Calu3 (cell line): ENCODE data around the gene ZPBP. TPM values are rescaled to one million over a fixed set of nuclear protein-coding genes. Genes with fewer than 3 reads are reported as not detected.
A peak's percentile ranks its signal among the peaks of the same experiment; 100 is the strongest.

Experiments
- BruUV-seq: library from RNA; stranded (reverse); fragments of 400-500 nt; replicated peaks from 2 replicates; lab custom pipeline; 2021; lab: Mats Ljungman, UMichigan
- CTCF ChIA-PET: fragments of 300-600 bp; sonication (Branson Sonifier 250); formaldehyde crosslinking; loops from one replicate; lab custom pipeline; 2022; ENCODE audit warnings: antibody characterized with exemption; lab: Charles Lee
- DNase-seq: peaks from one replicate; pipeline ENCODE4 v3.0.0; 2022
- H3K27ac Mint-ChIP-seq: one replicate; pipeline ENCODE4 v1.8.0; 2022; ENCODE audit warnings: mixed read lengths; ENCODE audit not compliant: unreplicated experiment
- H3K27me3 Mint-ChIP-seq: one replicate; pipeline ENCODE4 v1.8.0; 2022; ENCODE audit warnings: mixed read lengths; ENCODE audit not compliant: unreplicated experiment
- H3K36me3 Mint-ChIP-seq: one replicate; pipeline ENCODE4 v1.8.0; 2022; ENCODE audit warnings: mild to moderate bottlenecking, moderate library complexity, mixed read lengths; ENCODE audit not compliant: insufficient read depth, unreplicated experiment
- H3K4me1 Mint-ChIP-seq: one replicate; pipeline ENCODE4 v1.8.0; 2022; ENCODE audit warnings: mild to moderate bottlenecking, low read depth, mixed read lengths; ENCODE audit not compliant: unreplicated experiment
- H3K4me3 Mint-ChIP-seq: one replicate; pipeline ENCODE4 v1.8.0; 2022; ENCODE audit warnings: mild to moderate bottlenecking, low read depth, moderate library complexity, mixed read lengths; ENCODE audit not compliant: unreplicated experiment
- H3K9me3 Mint-ChIP-seq: one replicate; pipeline ENCODE4 v1.8.0; 2022; ENCODE audit warnings: low read depth, mixed read lengths; ENCODE audit not compliant: unreplicated experiment
- CTCF ChIP-seq: fragments of 200-600 bp; IDR thresholded peaks from one replicate; pipeline ENCODE4 v1.8.0; 2022; ENCODE audit warnings: antibody characterized with exemption; ENCODE audit not compliant: unreplicated experiment
- intact Hi-C: fragments of 100-400 bp; cut with micrococcal nuclease; formaldehyde crosslinking; loops from one replicate; pipeline ENCODE4 v1.10.0; 2022; ENCODE audit not compliant: unreplicated experiment
- total RNA-seq: library from RNA; stranded (reverse); gene quantifications from 2 replicates; pipeline ENCODE4 v1.2.3, GENCODE V29; 2022

ZPBP gene
- total RNA-seq, 1 experiment from 2014 or later = not detected

GRCh38 chr7:50088463-50089129 is 4.5 kb downstream of the ZPBP start:
- no peaks in the 10 kb centered on the region for H3K9me3 Mint-ChIP-seq
- no peaks in the 10 kb centered on the region for H3K4me1 Mint-ChIP-seq
- peaks cover 38% of the 10 kb centered on the region for H3K27me3 Mint-ChIP-seq
- CTCF ChIA-PET = no interaction called here
- no peak overlapping the region for H3K27ac Mint-ChIP-seq
- no peak for TF ChIP-seq CTCF
- H3K36me3 Mint-ChIP-seq = no peaks in the 10 kb centered on the region
- intact Hi-C loops = no loop called here
- no TSS peak for BruUV-seq
- no peak overlapping the region for H3K4me3 Mint-ChIP-seq
- no peak for DNase-seq

GRCh38 chr7:50085344-50085743 is 7.7 kb downstream of the ZPBP start:
- BruUV-seq = no TSS peak
- no peaks in the 10 kb centered on the region for H3K36me3 Mint-ChIP-seq
- CTCF ChIA-PET = no interaction called here

GRCh38 chr7:50073093-50073492 is 20.0 kb downstream of the ZPBP start:
- no peak for DNase-seq
- H3K27ac Mint-ChIP-seq = no peak overlapping the region
- no TSS peak for BruUV-seq
- no peak overlapping the region for H3K4me3 Mint-ChIP-seq
- CTCF ChIA-PET = no interaction called here
- intact Hi-C loops = no loop called here
- peaks cover 23% of the 10 kb centered on the region for H3K4me1 Mint-ChIP-seq
- no peak for TF ChIP-seq CTCF
- no peaks in the 10 kb centered on the region for H3K9me3 Mint-ChIP-seq
- H3K27me3 Mint-ChIP-seq = peaks cover 24% of the 10 kb centered on the region
- H3K36me3 Mint-ChIP-seq = peaks cover 14% of the 10 kb centered on the region

More at GRCh38 chr7:50085344-50085743, 7.7 kb downstream of the ZPBP start:
- Mint-ChIP-seq H3K4me1 (no peaks in the 10 kb centered on the region), H3K27me3 (peaks cover 37% of the 10 kb centered on the region), H3K9me3 (no peaks in the 10 kb centered on the region), H3K27ac (no peak overlapping the region), H3K4me3 (no peak overlapping the region)
- intact Hi-C loops = no loop called here
- DNase-seq = no peak
- no peak for TF ChIP-seq CTCF

- CTCF ChIA-PET = no interaction called here
- no peaks in the 10 kb centered on the region for H3K27me3 Mint-ChIP-seq
- peak; percentile 30 for DNase-seq
Measured at GRCh38 chr7:50069613-50070012, 23.4 kb downstream of the ZPBP start.

More at GRCh38 chr7:50069613-50070012, 23.4 kb downstream of the ZPBP start:
- Mint-ChIP-seq H3K27ac (peak overlapping the region; percentile 67), H3K9me3 (no peaks in the 10 kb centered on the region), H3K4me3 (peak overlapping the region; percentile 72), H3K36me3 (peaks cover 14% of the 10 kb centered on the region), H3K4me1 (peaks cover 23% of the 10 kb centered on the region)
- no peak for TF ChIP-seq CTCF
- no TSS peak for BruUV-seq
- intact Hi-C loops = no loop called here
